GM18907 (cell line): ENCODE measurements around the gene KIF12.
"Not testable (repeated sequence)": the region's sequence is repeated elsewhere in the genome, so short reads cannot be mapped to it uniquely, and the experiment has no call there.

Experiments
- ATAC-seq: cut with Tn5 transposase; IDR thresholded peaks from one replicate; pipeline ENCODE4 v1.9.1; 2021; ENCODE audit warnings: mild to moderate bottlenecking, moderate library complexity; ENCODE audit not compliant: unreplicated experiment

The KIF12 gene

GRCh38 chr9:114049441-114050225 lies 49.5 kb downstream of the KIF12 start:
- ATAC-seq = no peak

GRCh38 chr9:114048533-114049415 lies 50.3 kb downstream of the KIF12 start:
- no peak for ATAC-seq

DNA sequence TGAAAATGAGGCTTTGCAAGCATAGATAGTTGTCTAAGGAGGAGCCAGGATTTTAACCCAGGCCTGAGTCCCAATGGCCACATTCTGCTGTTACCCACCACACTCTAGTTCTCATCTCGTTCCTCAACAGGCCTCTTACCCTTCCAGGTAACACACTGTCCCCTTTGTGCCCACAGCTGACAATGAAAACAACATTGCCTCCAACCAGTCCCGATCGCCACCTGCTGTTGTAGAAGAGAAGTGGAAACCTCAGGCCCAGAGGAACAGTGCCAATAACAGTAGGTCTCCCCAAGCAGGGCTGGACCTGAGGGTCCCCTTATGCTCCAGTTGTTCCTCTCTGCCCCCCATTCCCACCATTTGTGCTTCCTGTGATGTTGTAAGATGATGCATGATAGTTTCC lies 51.4 kb downstream of the KIF12 start:
- ATAC-seq = no peak

DNA sequence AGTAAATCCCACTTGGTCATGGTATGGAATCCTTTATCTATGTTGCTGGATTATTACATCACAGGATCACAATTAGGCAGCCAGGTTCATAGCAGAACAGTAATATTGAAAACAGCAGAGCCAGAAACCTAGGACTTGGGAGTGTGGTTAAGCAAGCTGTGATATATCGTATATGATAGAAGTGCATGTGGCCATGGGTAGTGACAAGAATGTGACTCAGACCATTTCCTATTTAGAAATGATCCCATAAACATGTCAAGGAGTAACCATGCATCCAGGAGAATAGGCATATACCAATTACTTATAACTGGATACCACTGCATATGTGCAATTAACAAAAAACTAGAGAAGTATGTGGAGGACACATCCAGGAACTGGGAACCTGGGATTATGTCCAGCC lies 52.2 kb downstream of the KIF12 start:
- ATAC-seq = no peak

DNA sequence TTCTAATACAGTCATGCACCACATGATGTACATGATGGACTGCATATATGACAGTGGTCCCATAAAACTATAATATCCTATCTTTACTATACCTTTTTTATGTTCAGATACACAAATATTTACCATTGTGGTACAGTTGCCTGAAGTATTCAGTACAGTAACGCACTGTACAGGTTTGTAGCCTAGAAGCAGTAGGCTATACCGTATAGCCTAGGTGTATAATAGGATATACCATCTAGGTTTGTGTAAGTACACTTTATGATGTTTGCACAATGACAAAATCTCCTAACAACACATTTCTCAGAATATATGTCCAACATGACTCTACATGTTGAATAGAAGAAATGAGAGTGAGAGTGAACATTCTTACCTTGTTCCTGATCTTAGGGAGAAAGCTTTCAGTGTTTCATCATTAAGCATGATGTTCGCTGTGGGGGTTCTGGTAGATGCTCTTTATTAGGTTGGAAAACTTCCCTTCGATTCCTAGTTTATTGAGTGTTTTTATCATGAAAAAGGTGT lies 52.8 kb downstream of the KIF12 start:
- no peak for ATAC-seq

DNA sequence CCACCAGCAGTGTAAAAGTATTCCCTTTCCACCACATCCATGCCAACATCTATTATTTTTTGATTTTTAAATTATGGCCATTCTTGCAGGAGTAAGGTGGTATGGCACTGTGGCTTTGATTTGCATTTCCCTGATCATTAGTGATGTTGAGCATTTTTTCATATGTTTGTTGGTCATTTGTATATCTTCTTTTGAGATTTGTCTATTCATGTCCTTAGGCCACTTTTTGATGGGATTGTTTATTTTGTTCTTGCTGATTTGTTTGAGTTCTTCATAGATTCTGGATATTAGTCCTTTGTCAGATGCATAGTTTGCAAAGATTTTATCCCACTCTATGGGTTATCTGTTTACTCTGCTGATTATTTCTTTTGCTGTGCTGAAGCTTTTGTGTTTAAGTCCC lies 55.4 kb downstream of the KIF12 start:
- not testable (repeated sequence) for ATAC-seq
